PC-3 (cell line): ENCODE measurements around the gene MACROD2. TPM values are rescaled to one million over a fixed set of nuclear protein-coding genes. Genes with fewer than 3 reads are reported as not detected.

Source experiments
- ATAC-seq: fragments of 200-7000 bp; cut with Tn5 transposase; 2 replicates; pipeline ENCODE4 v1.9.1; 2020; ENCODE audit warnings: mild to moderate bottlenecking, moderate library complexity
- BruUV-seq: library from RNA; stranded (reverse); fragments of 400-500 nt; replicated peaks from 2 replicates; lab custom pipeline; 2021; lab: Mats Ljungman, UMichigan
- CTCF ChIA-PET: fragments of 300-600 bp; sonication (Branson Sonifier 250); formaldehyde crosslinking; loops from one replicate; lab custom pipeline; 2022; ENCODE audit warnings: antibody characterized with exemption; lab: Charles Lee
- POLR2A ChIA-PET: fragments of 300-600 bp; sonication (Branson Sonifier 250); formaldehyde crosslinking; loops from one replicate; lab custom pipeline; 2022; ENCODE audit warnings: antibody characterized with exemption; ENCODE audit not compliant: unreplicated experiment; lab: Charles Lee
- DNase-seq: peaks from one replicate; pipeline ENCODE4 v3.0.0-alpha.2; 2015
- H2AFZ ChIP-seq: fragments of 300-600 bp; sonication (generic); 2 replicates; pipeline ENCODE4 v1.6.0; 2016; ENCODE audit warnings: antibody characterized with exemption, low read length
- H3F3A ChIP-seq: fragments of 300-600 bp; sonication (generic); one replicate; pipeline ENCODE4 v1.6.0; 2017; ENCODE audit warnings: antibody characterized with exemption, low read length, control low read depth, mild to moderate bottlenecking; ENCODE audit not compliant: unreplicated experiment
- H3K27ac ChIP-seq: fragments of 300-600 bp; sonication (generic); 2 replicates; pipeline ENCODE4 v1.5.1; 2016; ENCODE audit warnings: mild to moderate bottlenecking, low read length
- H3K27me3 ChIP-seq: fragments of 300-600 bp; sonication (generic); 2 replicates; pipeline ENCODE4 v1.6.1; 2016; ENCODE audit warnings: low read length, mixed read lengths
- H3K36me3 ChIP-seq: fragments of 300-600 bp; sonication (generic); 2 replicates; pipeline ENCODE4 v1.6.1; 2016; ENCODE audit warnings: low read depth, mixed run types, low read length, mixed read lengths
- H3K4me1 ChIP-seq: fragments of 300-600 bp; sonication (generic); 2 replicates; pipeline ENCODE4 v1.5.1; 2016; ENCODE audit warnings: low read length; ENCODE audit not compliant: insufficient read depth
- H3K4me2 ChIP-seq: fragments of 300-600 bp; sonication (generic); 2 replicates; pipeline ENCODE4 v1.6.0; 2016; ENCODE audit warnings: low read length
- H3K4me3 ChIP-seq: fragments of 300-600 bp; sonication (generic); 2 replicates; pipeline ENCODE4 v1.5.1; 2016; ENCODE audit warnings: mild to moderate bottlenecking, low read length, mixed read lengths
- H3K79me2 ChIP-seq: fragments of 300-600 bp; sonication (generic); 2 replicates; pipeline ENCODE4 v1.6.1; 2017; ENCODE audit warnings: low read length, mixed read lengths
- H3K9ac ChIP-seq: fragments of 300-600 bp; sonication (generic); 2 replicates; pipeline ENCODE4 v1.6.0; 2016; ENCODE audit warnings: mild to moderate bottlenecking, low read length
- H3K9me2 ChIP-seq: fragments of 300-600 bp; sonication (generic); replicated peaks from 2 replicates; pipeline ENCODE4 v1.6.1; 2016; ENCODE audit warnings: mixed run types, low read length, mixed read lengths
- H3K9me3 ChIP-seq: fragments of 300-600 bp; sonication (generic); 2 replicates; pipeline ENCODE4 v1.6.1; 2016; ENCODE audit warnings: low read length, mixed read lengths
- H4K20me1 ChIP-seq: fragments of 300-600 bp; sonication (generic); 2 replicates; pipeline ENCODE4 v1.6.1; 2016; ENCODE audit warnings: low read length, mixed read lengths
- EZH2 ChIP-seq: fragments of 300-600 bp; sonication (generic); IDR thresholded peaks from one replicate; pipeline ENCODE4 v1.6.1; 2017; ENCODE audit warnings: antibody characterized with exemption, mild to moderate bottlenecking, low read length; ENCODE audit not compliant: unreplicated experiment
- EZH2phosphoT487 ChIP-seq: fragments of 300-600 bp; sonication (generic); IDR thresholded peaks from 2 replicates; pipeline ENCODE4 v1.6.1; 2018; ENCODE audit warnings: mild to moderate bottlenecking, antibody characterized with exemption, low read length, borderline replicate concordance
- intact Hi-C: fragments of 100-400 bp; cut with micrococcal nuclease; formaldehyde crosslinking; loops from 2 replicates; pipeline ENCODE4 v1.9.0; 2023
- total RNA-seq: library from RNA; depleted of rRNA; stranded (reverse); fragments of >200 nt; gene quantifications from 2 replicates; pipeline ENCODE4 v1.2.3, GENCODE V29; 2014
- TF ChIP-seq, protein P1 (sequence below): fragments of 300-600 bp; sonication (generic); conservative IDR thresholded peaks from 2 replicates; pipeline ENCODE4 v1.5.1; 2017; ENCODE audit warnings: antibody characterized with exemption, low read depth, mild to moderate bottlenecking, low read length

The MACROD2 gene
- total RNA-seq, 1 experiment from 2014 or later, result 3.1 TPM

DNA sequence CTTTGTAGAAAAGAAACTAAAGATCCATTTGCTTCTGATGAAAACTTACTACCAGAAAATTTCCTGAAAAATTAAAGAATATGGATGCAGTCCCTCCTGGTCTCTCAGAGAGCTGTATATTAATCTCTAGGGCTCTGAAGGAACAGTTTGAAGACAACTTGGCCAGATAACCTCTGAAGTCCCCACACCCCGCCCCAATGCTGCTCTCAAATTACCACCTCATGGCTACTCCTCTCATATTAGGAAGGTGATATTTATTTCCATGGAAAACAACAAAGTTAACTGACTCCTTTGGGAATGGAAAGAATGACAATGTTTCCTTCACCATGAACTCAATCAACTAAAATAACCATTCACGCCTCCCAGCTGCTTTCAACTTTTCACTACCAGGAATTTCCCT, 750.5 kb downstream of the MACROD2 start:
- Histone ChIP-seq H3K36me3 (no peaks in the 10 kb centered on the region), H3K79me2 (no peaks in the 10 kb centered on the region), H3K4me2 (no peak overlapping the region), H3K4me1 (no peaks in the 10 kb centered on the region), H3K27ac (no peak overlapping the region), H2AFZ (no peak overlapping the region), H3K27me3 (no peaks in the 10 kb centered on the region), H3F3A (no peaks in the 10 kb centered on the region), H3K9me3 (no peaks in the 10 kb centered on the region), H3K9me2 (no peaks in the 10 kb centered on the region), H3K9ac (no peak overlapping the region), H4K20me1 (no peaks in the 10 kb centered on the region), H3K4me3 (no peak overlapping the region)
- intact Hi-C loops, result loop anchor here (10.0 kb wide), 1 partner anchor 489 kb away; no protein-coding TSS in a partner anchor
- ATAC-seq (no peak), DNase-seq (no peak)
- CTCF ChIA-PET, result no interaction called here
- no peak for TF ChIP-seq EZH2
- no peak for TF ChIP-seq EZH2phosphoT487
- TF ChIP-seq, protein P1, sequence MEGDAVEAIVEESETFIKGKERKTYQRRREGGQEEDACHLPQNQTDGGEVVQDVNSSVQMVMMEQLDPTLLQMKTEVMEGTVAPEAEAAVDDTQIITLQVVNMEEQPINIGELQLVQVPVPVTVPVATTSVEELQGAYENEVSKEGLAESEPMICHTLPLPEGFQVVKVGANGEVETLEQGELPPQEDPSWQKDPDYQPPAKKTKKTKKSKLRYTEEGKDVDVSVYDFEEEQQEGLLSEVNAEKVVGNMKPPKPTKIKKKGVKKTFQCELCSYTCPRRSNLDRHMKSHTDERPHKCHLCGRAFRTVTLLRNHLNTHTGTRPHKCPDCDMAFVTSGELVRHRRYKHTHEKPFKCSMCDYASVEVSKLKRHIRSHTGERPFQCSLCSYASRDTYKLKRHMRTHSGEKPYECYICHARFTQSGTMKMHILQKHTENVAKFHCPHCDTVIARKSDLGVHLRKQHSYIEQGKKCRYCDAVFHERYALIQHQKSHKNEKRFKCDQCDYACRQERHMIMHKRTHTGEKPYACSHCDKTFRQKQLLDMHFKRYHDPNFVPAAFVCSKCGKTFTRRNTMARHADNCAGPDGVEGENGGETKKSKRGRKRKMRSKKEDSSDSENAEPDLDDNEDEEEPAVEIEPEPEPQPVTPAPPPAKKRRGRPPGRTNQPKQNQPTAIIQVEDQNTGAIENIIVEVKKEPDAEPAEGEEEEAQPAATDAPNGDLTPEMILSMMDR, result no peak
- POLR2A ChIA-PET, result no interaction called here
- BruUV-seq, result no TSS peak

- CTCF ChIA-PET, result no interaction called here
- Histone ChIP-seq H3K9me3 (no peaks in the 10 kb centered on the region), H3K4me3 (no peak overlapping the region), H3K36me3 (no peaks in the 10 kb centered on the region), H3K4me2 (no peak overlapping the region), H3K27ac (no peak overlapping the region), H3K27me3 (no peaks in the 10 kb centered on the region), H4K20me1 (no peaks in the 10 kb centered on the region), H3K79me2 (no peaks in the 10 kb centered on the region), H3K9ac (no peak overlapping the region), H2AFZ (no peak overlapping the region), H3F3A (no peaks in the 10 kb centered on the region), H3K4me1 (no peaks in the 10 kb centered on the region), H3K9me2 (no peaks in the 10 kb centered on the region)
- BruUV-seq, result no TSS peak
- no peak for TF ChIP-seq EZH2phosphoT487
- no peak for TF ChIP-seq EZH2
- TF ChIP-seq, protein P1, result no peak
- no peak for ATAC-seq
- intact Hi-C loops, result no loop called here
- POLR2A ChIA-PET, result no interaction called here
- no peak for DNase-seq
These were observed 755.9 kb downstream of the MACROD2 start for GRCh38 chr20:14751191-14751590.

DNA sequence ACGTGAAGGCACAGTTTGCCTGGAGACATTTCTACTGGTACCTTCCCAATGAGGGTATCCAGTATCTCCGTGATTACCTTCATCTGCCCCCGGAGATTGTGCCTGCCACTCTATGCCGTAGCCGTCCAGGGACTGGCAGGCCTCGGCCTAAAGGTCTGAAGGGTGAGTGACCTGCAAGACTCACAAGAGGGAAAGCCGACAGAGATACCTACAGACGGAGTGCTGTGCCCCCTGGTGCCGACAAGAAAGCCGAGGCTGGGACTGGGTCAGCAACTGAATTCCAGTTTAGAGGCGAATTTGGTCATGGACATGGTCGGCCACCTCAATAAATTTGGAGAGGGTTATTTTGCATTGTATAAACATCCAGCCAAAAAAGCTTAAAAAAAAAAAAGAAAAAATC, 762.4 kb downstream of the MACROD2 start:
- Histone ChIP-seq H3K4me1 (no peaks in the 10 kb centered on the region), H3K79me2 (no peaks in the 10 kb centered on the region), H3K9me2 (no peaks in the 10 kb centered on the region), H2AFZ (no peak overlapping the region), H3K27me3 (no peaks in the 10 kb centered on the region), H3K4me3 (no peak overlapping the region), H3K9me3 (no peaks in the 10 kb centered on the region), H4K20me1 (no peaks in the 10 kb centered on the region), H3K27ac (no peak overlapping the region), H3K36me3 (no peaks in the 10 kb centered on the region), H3K4me2 (no peak overlapping the region), H3K9ac (no peak overlapping the region), H3F3A (no peaks in the 10 kb centered on the region)
- intact Hi-C loops, result no loop called here
- no TSS peak for BruUV-seq
- DNase-seq (no peak), ATAC-seq (no peak)
- POLR2A ChIA-PET, result no interaction called here
- TF ChIP-seq EZH2 (no peak), EZH2phosphoT487 (no peak)
- TF ChIP-seq, protein P1, result no peak
- CTCF ChIA-PET, result no interaction called here
